Heart right ventricle (tissue), 16 donors: Measurements from ENCODE around the gene FOXD2. TPM values are rescaled to one million over a fixed set of nuclear protein-coding genes. Genes with fewer than 3 reads are reported as not detected.
"Not testable (repeated sequence)": the region's sequence is repeated elsewhere in the genome, so short reads cannot be mapped to it uniquely, and the experiment has no call there.

Experiments
- ATAC-seq, 8 donors: fragments of 200-7000 bp; cut with Tn5 transposase; one replicate each; pipeline ENCODE4 v1.9.1; 2020; ENCODE audit warnings: mild to moderate bottlenecking in 8 of 8, moderate library complexity in 8 of 8, moderate number of reproducible peaks in 1 of 8
- DNase-seq, 2 donors: peaks; one replicate each; pipeline ENCODE4 v3.0.0-alpha.2; 2020
- H3K27ac ChIP-seq, 10 donors: fragments of 200-600 bp; sonication (generic) in 2 of 10; one replicate each; pipeline versions ENCODE4 v1.5.0 to v1.8.0; 2020 to 2022; ENCODE audit warnings: mild to moderate bottlenecking in 3 of 10
- H3K27me3 ChIP-seq, 7 donors: fragments of 200-600 bp; one replicate each; pipeline ENCODE4 v1.8.0; 2021 to 2022; ENCODE audit warnings: mild to moderate bottlenecking in 2 of 7
- H3K36me3 ChIP-seq, 9 donors: fragments of 200-600 bp; sonication (generic) in 1 of 9; one replicate each; pipeline versions ENCODE4 v1.5.0 to v1.8.0; 2020 to 2022; ENCODE audit warnings: mild to moderate bottlenecking in 2 of 9
- H3K4me1 ChIP-seq, 9 donors: fragments of 200-600 bp; sonication (generic) in 1 of 9; one replicate each; pipeline versions ENCODE4 v1.5.0 to v1.8.0; 2020 to 2022; ENCODE audit warnings: mild to moderate bottlenecking in 4 of 9
- H3K4me3 ChIP-seq, 10 donors: fragments of 200-600 bp; sonication (generic) in 2 of 10; one replicate each; pipeline versions ENCODE4 v1.5.0 to v1.8.0; 2020 to 2022; ENCODE audit warnings: mild to moderate bottlenecking in 7 of 10, moderate library complexity in 2 of 10
- H3K9me3 ChIP-seq, 11 donors: fragments of 200-600 bp in 10 of 11; sonication (generic) in 2 of 11; one replicate each; pipeline versions ENCODE4 v1.5.0 to v1.8.0; 2013 to 2022; ENCODE audit warnings: mild to moderate bottlenecking in 2 of 11, control low read depth in 1 of 11, moderate library complexity in 1 of 11
- WGBS, 2 donors: extraction: QIAGEN DNeasy Blood & Tissue Kit; methylation state at CpG; one replicate each; pipeline ENCODE4 v1.1.7; 2013; ENCODE audit warnings: inconsistent platforms in 1 of 2; 5-methylcytosine and 5-hydroxymethylcytosine counted together
- intact Hi-C, 10 donors: fragments of 100-400 bp; cut with DNase I; formaldehyde crosslinking; loops; one replicate each; pipeline versions ENCODE4 v1.11.1 to v1.14.2; 2022
- polyA plus RNA-seq, 2 donors: library from polyadenylated mRNA; stranded (reverse); fragments of 200-250 nt; gene quantifications; one replicate each; pipeline ENCODE4 v1.2.3, GENCODE V29; 2013
- total RNA-seq, 10 donors: library from RNA; stranded (reverse); fragmentation: NEBNext Ultra II Directional in 3 of 10; extraction: Animal tissue kit (Norgen Biotek cat#: 25700) in 3 of 10; gene quantifications; one replicate each; pipeline versions ENCODE4 v1.2.1 to v1.2.4, GENCODE V29; 2021 to 2023
- TF ChIP-seq, protein P1 (sequence below), 9 donors: fragments of 200-600 bp; sonication (generic) in 2 of 9; IDR thresholded peaks; one replicate each; pipeline versions ENCODE4 v1.5.0 to v1.8.0; 2021 to 2022; ENCODE audit warnings: antibody characterized with exemption in 9 of 9, mild to moderate bottlenecking in 5 of 9, moderate library complexity in 1 of 9
- donor health status: Arrhythmogenic right ventricular cardiomyopathy.
- donor health status: ischemic (EF 13 %, LVEDD 7.1; RV severe dilation, severe dysfunction).
- donor health status: healthy with polysubstance abuse.
- donor health status: DM: no; HTN: yes; CAD: no.
- donor health status: DM: no; HTN: no; CAD: no.
- donor health status: ischemic (EF 25% LVEDD 6.9; RV normal size, moderate dysfunction).
- donor health status: ischemic (EF 25% LVEDD 5.7; RV mildly dilated, moderate dysfunction).
- donor health status: healthy.
- donor health status: DM: yes; HTN: yes; CAD: no.
- donor health status: Ischemic cardiomyopathy.
- donor health status: ischemic (EF 35%, LVEDD 5.7; RV mildly dilated, moderate dysfunction).
- donor health status: nonischemic (EF 11% LVEDD 7.7; RV severe dilation, severe dysfunction).
- donor health status: DM: yes; HTN: yes; CAD: no.
- donor health status: PGD.
- donor health status: ischemic (EF 29% LVEDD 5.4; RV normal size, mild dysfunction).
- donor health status: nonischemic (EF 23%, LVEDD 6.1; RV moderate dilation, normal function).

Gene FOXD2
- total and polyA plus RNA-seq, 12 donors, result 0.01 to 0.14 (median 0.05) TPM; not detected in 7

GRCh38 chr1:47448462-47449222, 10.8 kb downstream of the FOXD2 start:
- ATAC-seq, result no peak
- H3K4me3 ChIP-seq, result no peak overlapping the region
- TF ChIP-seq, protein P1, sequence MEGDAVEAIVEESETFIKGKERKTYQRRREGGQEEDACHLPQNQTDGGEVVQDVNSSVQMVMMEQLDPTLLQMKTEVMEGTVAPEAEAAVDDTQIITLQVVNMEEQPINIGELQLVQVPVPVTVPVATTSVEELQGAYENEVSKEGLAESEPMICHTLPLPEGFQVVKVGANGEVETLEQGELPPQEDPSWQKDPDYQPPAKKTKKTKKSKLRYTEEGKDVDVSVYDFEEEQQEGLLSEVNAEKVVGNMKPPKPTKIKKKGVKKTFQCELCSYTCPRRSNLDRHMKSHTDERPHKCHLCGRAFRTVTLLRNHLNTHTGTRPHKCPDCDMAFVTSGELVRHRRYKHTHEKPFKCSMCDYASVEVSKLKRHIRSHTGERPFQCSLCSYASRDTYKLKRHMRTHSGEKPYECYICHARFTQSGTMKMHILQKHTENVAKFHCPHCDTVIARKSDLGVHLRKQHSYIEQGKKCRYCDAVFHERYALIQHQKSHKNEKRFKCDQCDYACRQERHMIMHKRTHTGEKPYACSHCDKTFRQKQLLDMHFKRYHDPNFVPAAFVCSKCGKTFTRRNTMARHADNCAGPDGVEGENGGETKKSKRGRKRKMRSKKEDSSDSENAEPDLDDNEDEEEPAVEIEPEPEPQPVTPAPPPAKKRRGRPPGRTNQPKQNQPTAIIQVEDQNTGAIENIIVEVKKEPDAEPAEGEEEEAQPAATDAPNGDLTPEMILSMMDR (IDR thresholded peaks at IDR 0.05), result no peak
- intact Hi-C loops, result loop anchor here in 1 of 10 donors (5.0 kb wide), 1 partner anchor 264 kb away; no protein-coding TSS in a partner anchor
- DNase-seq, result no peak
- no peaks in the 10 kb centered on the region for H3K36me3 ChIP-seq
- H3K27me3 ChIP-seq, result peaks cover 31 to 100% (median 99%) of the 10 kb centered on the region in 7 donors
- H3K9me3 ChIP-seq, result no peaks in the 10 kb centered on the region
- 24 to 39% methylated on average over 4 of the region's 4 CpGs for WGBS, 2 donors
- H3K4me1 ChIP-seq, result peaks cover 6 to 24% (median 11%) of the 10 kb centered on the region in 9 donors
- H3K27ac ChIP-seq, result no peak overlapping the region

- Histone ChIP-seq H3K4me3 (no peak overlapping the region), H3K9me3 (no peaks in the 10 kb centered on the region), H3K27ac (no peak overlapping the region), H3K36me3 (no peaks in the 10 kb centered on the region), H3K27me3 (peaks cover 19 to 99% (median 96%) of the 10 kb centered on the region in 7 donors), H3K4me1 (peaks cover 1 to 10% (median 2%) of the 10 kb centered on the region in 9 donors)
- ATAC-seq (peak in 7 of 8 donors; percentile 48 to 73 (median 64)), DNase-seq (peak in 1 of 2 donors; percentile 40)
- TF ChIP-seq, protein P1 (IDR thresholded peaks at IDR 0.05), result peak; percentile 13 to 62 (median 49)
- intact Hi-C loops, result loop anchor here in 2 of 10 donors (5.0 kb wide), 1 partner anchor 262 kb away; no protein-coding TSS in a partner anchor
- 7 to 10% methylated on average over 36 of the region's 36 CpGs for WGBS, 2 donors
These were observed 12.1 kb downstream of the FOXD2 start for GRCh38 chr1:47449822-47450552.

- Histone ChIP-seq H3K9me3 (no peaks in the 10 kb centered on the region), H3K4me1 (peaks cover 0 to 8% (median 0%) of the 10 kb centered on the region in 9 donors), H3K4me3 (no peak overlapping the region), H3K27me3 (peaks cover 14 to 99% (median 96%) of the 10 kb centered on the region in 7 donors), H3K27ac (no peak overlapping the region), H3K36me3 (no peaks in the 10 kb centered on the region)
- TF ChIP-seq, protein P1 (IDR thresholded peaks at IDR 0.05), result no peak
- no peak for ATAC-seq
- intact Hi-C loops, result loop anchor here in 1 of 10 donors (5.0 kb wide), 1 partner anchor 262 kb away; no protein-coding TSS in a partner anchor
- WGBS, 2 donors, result 51 to 59% methylated on average over 4 of the region's 4 CpGs
- no peak for DNase-seq
These were observed 12.8 kb downstream of the FOXD2 start for GRCh38 chr1:47450606-47451005.

DNA sequence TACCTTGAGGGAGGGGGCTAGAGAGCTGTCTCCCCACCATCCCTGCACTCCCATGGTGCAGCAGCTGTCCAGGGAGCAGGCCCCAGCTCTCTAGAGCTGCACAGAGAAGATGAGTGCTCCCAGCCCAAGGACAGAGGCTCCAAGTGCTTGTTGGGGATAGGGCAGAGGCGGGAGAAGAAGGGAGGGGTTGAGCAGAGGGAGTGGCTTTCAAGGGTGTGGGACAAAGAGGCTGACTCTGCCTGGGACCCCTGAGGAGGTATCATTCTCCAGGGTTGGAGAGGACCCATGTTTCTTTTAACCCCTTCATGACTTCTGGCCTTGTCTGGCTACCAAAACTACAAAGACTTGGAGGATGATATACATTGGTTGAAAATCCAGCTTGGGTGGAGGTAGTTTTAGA, 14.6 kb downstream of the FOXD2 start:
- Histone ChIP-seq H3K4me3 (no peak overlapping the region), H3K9me3 (no peaks in the 10 kb centered on the region), H3K27me3 (peaks cover 3 to 99% (median 92%) of the 10 kb centered on the region in 7 donors), H3K4me1 (peaks cover 0 to 8% (median 0%) of the 10 kb centered on the region in 9 donors), H3K27ac (no peak overlapping the region), H3K36me3 (no peaks in the 10 kb centered on the region)
- ATAC-seq, result no peak
- TF ChIP-seq, protein P1 (IDR thresholded peaks at IDR 0.05), result no peak
- 56 to 70% methylated on average over 1 of the region's 1 CpG for WGBS, 2 donors
- intact Hi-C loops, result loop anchor here in 1 of 10 donors (5.0 kb wide), 1 partner anchor 260 kb away; no protein-coding TSS in a partner anchor
- DNase-seq, result no peak

GRCh38 chr1:47453910-47454309, 16.1 kb downstream of the FOXD2 start:
- ATAC-seq, H3K36me3 ChIP-seq, H3K9me3 ChIP-seq, DNase-seq, H3K4me1 ChIP-seq, H3K27ac ChIP-seq, H3K4me3 ChIP-seq: not testable (repeated sequence)
- intact Hi-C loops, result loop anchor here in 1 of 10 donors (5.0 kb wide), 1 partner anchor 258 kb away; no protein-coding TSS in a partner anchor
- H3K27me3 ChIP-seq, result peaks cover 0 to 99% (median 85%) of the 10 kb centered on the region in 7 donors
- 83 to 88% methylated on average over 2 of the region's 2 CpGs for WGBS, 2 donors
